ENCODE data around the gene RTBDN.
"Not testable (repeated sequence)": the region's sequence is repeated elsewhere in the genome, so short reads cannot be mapped to it uniquely, and the experiment has no call there.

RTBDN gene

GRCh38 chr19:12817810-12818209 lies 16.6 kb downstream of the RTBDN start:
- not testable (repeated sequence) for DNase-seq

GRCh38 chr19:12817188-12817587 lies 17.2 kb downstream of the RTBDN start:
- DNase-seq, result not testable (repeated sequence)

- no peak for DNase-seq
Measured at GRCh38 chr19:12815088-12815487, 19.3 kb downstream of the RTBDN start.

- peak; percentile 82 to 86 for DNase-seq
Measured at GRCh38 chr19:12806242-12807081, 27.9 kb downstream of the RTBDN start, which contains the start of gene RNASEH2A. TSS of gene RNASEH2A (plus strand) at chr19:12806584. CDS start at chr19:12806674, 90 bp downstream.

GRCh38 chr19:12804051-12804450 lies 30.3 kb downstream of the RTBDN start:
- DNase-seq, result no peak

GRCh38 chr19:12802267-12803106 lies 31.9 kb downstream of the RTBDN start:
- no peak for DNase-seq

GRCh38 chr19:12801466-12802266 lies 32.7 kb downstream of the RTBDN start, which contains the start of the genes PRDX2 and THSD8:
TSS of gene PRDX2 (minus strand) at chr19:12801800. CDS start at chr19:12801261, 539 bp downstream.
TSS of gene THSD8 (plus strand) at chr19:12802069. CDS start at chr19:12802072, 3 bp downstream.
- peak; percentile 57 to 79 for DNase-seq

- DNase-seq, result no peak
Measured at GRCh38 chr19:12800923-12801465, 33.4 kb downstream of the RTBDN start.

GRCh38 chr19:12800466-12800770 lies 34.0 kb downstream of the RTBDN start:
- no peak for DNase-seq

GRCh38 chr19:12799742-12800465 lies 34.5 kb downstream of the RTBDN start:
- DNase-seq, result no peak

- DNase-seq, result not testable (repeated sequence)
Measured at GRCh38 chr19:12797607-12798006, 36.8 kb downstream of the RTBDN start.

GRCh38 chr19:12797141-12797587 lies 37.2 kb downstream of the RTBDN start:
- no peak for DNase-seq

GRCh38 chr19:12796146-12797071 lies 38.0 kb downstream of the RTBDN start:
- DNase-seq, result peak; percentile 68 to 69

GRCh38 chr19:12794971-12795381 lies 39.4 kb downstream of the RTBDN start:
- no peak for DNase-seq

GRCh38 chr19:12794196-12794941 lies 40.0 kb downstream of the RTBDN start:
- DNase-seq, result no peak

GRCh38 chr19:12793290-12794195 lies 40.8 kb downstream of the RTBDN start:
- peak; percentile 95 for DNase-seq

- DNase-seq, result no peak
Measured at GRCh38 chr19:12792853-12793289, 41.5 kb downstream of the RTBDN start.

- DNase-seq, result peak; percentile 69 to 86
Measured at GRCh38 chr19:12792051-12792852, 42.1 kb downstream of the RTBDN start.
